Raji (cell line): ENCODE measurements around the gene MRPL40.

ENCODE experiments used
- POLR2A ChIP-seq: IDR thresholded peaks from 2 replicates; pipeline ENCODE4 v1.6.1; 2011; ENCODE audit warnings: low read depth, low read length, control low read depth; ENCODE audit not compliant: insufficient read depth

The MRPL40 gene

DNA sequence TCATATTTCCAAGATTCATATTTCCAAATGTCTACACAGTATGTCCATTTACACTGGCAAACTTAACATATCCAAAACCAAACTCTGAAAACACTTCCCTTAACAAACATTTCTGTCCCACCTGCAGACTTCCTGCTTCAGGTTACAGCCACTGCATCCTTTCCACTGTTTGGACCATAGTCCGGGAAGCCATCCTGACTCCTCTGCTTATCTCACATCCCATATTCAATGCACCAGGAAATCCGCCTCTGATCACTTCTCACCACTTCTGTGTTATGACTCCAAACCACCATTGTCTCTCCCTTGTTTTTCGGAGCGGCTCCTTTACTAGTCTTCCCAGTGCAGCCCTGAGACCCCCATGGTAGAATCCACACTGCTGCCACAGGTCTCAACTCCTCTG lies 30.9 kb upstream of the MRPL40 start:
- no peak for TF ChIP-seq POLR2A

DNA sequence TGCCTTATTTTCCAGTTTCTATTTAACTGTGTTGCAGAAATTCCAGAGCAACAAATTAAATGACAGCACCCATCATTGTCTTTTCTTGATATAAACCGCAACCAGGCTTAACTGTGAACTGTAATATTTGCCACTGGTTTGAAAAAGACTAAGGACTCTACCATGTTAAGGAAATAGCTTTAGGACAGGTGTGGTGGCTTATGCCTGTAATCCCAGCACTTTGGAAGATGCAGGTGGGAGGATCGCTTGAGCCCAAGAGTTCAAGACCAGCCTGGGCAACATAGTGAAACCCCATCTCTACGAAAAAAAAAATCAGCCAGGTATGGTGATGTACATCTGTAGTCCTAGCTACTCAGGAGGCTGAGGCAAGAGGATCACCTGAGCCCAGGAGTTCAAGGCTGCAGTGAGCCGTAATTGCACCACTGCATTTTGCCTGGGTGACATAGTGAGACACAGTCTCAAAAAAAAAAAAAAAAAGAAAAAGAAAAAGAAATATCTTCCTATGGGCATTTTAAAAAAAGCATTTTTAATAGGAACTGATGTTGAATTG lies 29.6 kb upstream of the MRPL40 start:
- TF ChIP-seq POLR2A = no peak

GRCh38 chr22:19404676-19405075 lies 27.7 kb upstream of the MRPL40 start:
- no peak for TF ChIP-seq POLR2A

DNA sequence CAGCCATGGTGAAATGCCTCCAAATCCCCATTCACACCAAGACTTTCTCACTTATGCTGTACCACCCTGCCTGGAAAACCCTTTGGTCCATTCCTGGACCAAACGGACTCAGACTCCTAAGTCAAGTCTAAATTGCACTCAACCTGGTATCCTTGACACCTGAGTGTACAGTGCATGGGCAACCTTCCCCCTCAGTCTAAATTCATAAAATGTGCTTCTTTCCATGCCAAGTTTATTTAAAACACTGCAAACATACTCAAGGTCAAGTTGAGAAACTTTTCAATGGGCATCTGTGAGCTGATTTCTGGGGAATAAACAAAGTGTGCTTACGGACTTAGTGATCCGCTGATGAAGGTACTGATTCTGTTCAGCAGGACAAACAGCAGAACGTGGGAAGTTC lies 27.2 kb upstream of the MRPL40 start:
- TF ChIP-seq POLR2A = no peak

- no peak for TF ChIP-seq POLR2A
These were observed 26.7 kb upstream of the MRPL40 start for GRCh38 chr22:19405652-19406051.

DNA sequence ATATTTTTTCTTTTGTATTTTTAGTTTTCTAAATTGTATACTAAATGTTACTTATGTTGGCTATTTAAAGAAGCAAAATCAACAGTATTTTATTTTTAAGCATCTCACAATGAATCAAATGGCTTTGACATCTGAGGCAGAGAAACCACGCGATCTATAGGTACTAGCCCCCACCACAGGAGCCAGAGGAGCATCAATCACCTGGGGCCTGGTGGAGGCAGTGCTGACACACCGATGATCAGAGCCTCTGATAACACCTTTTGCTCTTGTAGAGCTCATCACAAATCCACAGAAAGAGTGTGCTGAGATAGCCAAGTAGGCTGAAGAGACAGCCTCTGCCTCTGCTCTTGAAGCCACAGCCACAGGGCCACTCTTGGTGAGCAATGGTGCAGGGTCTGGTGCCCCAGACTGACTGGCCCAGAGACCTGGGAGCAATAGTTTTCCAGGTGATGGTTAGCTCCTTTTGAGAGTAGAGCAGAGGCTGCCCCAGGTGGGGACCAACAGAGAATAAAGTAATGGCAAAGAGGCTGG lies 26.0 kb upstream of the MRPL40 start:
- no peak for TF ChIP-seq POLR2A

GRCh38 chr22:19406846-19407245 lies 25.5 kb upstream of the MRPL40 start:
- TF ChIP-seq POLR2A = no peak

DNA sequence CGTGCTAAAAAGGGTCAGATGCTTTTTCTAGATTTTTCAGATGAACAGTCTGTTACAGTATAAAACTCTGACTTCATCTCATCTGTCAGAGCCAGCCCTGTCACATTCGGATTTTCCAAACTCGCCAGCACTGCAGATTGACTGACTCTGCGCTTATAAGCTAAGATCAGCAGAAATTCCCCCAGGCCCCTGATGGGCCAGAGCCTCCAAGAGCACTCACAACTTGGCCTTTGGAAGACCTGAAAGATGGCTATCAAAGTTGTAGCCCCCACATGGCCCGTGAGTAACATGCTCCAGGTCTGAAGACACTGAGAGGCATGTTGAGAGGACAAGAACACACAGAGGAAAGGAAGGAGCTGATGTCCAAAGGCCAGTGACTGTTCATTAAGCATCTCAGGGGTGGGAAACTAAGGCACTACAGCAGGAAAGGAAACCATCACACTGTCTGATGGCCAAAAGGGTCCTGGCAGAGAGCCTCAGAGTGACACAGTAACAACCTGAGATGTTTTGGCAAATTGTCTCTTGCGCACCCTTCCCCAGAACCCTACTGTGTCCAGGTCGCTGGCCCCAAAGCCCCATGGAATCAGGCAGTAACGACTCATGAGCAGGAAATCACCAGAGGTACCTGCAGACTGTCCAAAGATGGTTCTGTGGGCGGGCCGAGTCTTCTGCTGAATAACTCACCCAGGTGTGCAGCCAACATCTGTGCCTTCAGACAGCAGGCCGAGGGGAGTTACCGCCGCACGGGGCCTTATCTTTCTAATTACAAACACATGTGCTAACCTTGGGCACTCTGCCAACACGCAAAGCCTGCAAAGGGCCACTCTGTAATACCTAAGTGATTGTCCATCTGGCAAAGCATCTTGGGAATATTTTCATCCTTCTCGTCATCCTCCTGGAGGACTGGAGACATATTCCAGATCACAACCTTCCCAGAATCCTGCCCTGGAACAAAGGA lies 24.4 kb upstream of the MRPL40 start:
- TF ChIP-seq POLR2A = no peak

GRCh38 chr22:19410941-19411689 lies 21.2 kb upstream of the MRPL40 start:
- TF ChIP-seq POLR2A = no peak

DNA sequence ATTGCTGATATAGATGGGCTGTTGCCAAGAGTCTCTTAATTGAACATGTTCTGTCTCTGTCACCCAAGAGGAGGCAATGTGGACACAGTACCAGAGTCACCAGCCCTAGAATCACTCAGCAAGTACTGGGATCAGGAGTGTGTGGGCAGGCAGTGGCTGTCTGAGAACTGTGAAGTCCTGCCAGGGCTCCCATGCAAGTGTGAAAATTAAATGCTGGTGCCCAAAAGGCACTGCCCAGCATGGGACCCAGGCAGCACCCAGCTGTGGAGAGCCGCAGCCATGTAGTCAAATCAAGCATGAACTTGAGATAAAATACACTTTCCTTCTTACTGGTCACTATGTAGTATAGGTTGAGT lies 20.7 kb upstream of the MRPL40 start:
- TF ChIP-seq POLR2A = no peak

GRCh38 chr22:19412478-19412877 lies 19.9 kb upstream of the MRPL40 start:
- TF ChIP-seq POLR2A = no peak

- TF ChIP-seq POLR2A = no peak
These were observed 19.4 kb upstream of the MRPL40 start for GRCh38 chr22:19412923-19413322.

DNA sequence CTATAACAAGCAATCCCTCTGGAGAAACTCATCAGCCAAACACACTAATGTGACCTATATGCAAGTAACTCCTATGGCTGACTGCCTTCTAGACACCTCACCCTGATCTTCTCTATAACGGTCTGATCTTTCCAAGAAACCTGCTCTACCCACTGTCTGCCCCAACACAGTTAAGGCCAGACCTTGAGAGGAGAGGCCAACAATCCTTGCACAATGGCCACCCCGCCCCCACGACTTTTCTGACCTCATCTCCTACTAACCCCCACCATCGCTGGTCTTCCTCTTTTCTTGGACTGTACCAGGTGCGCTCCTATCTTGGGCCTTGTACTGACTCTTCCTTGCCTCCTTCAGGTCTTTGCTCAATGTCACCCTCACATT lies 13.3 kb upstream of the MRPL40 start:
- TF ChIP-seq POLR2A = no peak

DNA sequence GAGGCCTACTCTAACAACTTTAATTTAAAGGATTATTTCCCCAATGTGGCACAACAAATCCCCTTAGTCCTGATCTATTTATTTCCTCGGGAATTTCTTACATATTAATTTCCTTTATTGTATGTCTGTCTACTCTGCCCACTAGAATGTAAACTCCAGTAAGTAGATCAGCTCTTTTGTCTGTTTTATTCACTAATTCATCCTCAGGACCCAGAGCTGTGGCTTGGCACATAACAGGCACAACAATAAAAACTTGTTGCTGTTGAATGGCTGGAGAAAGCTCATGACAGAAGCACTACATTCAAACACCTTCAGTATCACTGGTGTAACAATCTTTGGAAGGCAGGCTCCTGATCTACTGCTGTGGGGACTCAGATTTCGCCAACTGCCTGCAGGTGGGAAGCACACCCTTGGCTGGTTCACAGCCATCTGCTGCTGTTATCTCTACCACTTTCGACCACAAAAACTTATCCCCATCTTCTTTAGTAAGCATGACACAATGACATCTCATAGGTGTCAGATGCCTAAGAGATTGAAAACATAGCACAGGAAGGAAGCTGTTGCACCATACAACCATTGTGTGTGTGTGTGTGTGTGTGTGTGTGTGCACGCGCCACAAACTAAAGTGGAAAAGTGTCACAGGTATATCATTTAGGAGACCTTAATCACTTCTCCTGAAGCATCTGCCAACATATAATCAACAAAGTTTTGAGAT lies 12.7 kb upstream of the MRPL40 start:
- no peak for TF ChIP-seq POLR2A

GRCh38 chr22:19420321-19420720 lies 12.0 kb upstream of the MRPL40 start:
- no peak for TF ChIP-seq POLR2A

DNA sequence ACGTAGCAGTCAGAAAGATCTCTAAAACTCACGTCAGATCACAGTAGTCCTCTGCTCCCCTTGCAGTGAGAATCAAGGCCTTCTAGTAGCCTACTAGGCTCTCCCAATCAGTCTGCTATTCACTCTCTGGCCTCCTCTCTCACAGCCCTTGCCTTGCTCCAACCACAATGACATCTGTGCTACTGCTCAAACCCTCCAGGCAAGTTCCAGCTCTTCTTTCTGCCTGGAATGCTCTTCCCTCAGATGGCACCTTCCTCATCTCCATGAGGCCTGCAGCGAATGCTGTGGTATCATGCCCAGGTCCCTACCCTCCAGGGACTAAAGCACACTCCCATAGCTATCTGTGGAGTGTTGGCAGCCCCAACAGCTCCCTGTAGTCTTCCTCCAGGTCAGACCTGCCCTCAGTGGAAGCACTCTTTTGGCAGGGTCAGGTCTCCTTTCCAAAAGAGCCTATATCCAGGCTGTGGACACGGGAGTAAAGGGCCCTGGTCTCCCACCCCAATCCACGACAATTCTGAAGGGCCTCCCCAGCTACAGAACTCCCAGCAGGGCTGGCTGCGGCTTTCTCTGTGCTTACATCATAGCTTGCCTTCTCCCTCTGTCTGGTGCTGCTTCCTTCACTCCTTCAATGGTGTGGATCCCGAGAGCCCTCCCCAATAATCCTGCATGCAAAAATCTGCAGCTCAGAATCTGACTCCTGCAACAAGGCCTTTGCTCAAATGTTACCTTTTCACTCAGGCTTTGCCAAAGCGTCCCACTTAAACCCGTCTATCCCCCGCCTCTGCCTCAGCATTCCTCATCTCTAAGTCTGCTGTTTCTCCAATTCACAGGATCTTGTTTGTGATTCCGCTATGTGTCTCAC lies 9.7 kb upstream of the MRPL40 start:
- no peak for TF ChIP-seq POLR2A
